Measurements from ENCODE around the gene CCR3.
A peak's percentile ranks its signal among the peaks of the same experiment; 100 is the strongest.
"Not testable (repeated sequence)": the region's sequence is repeated elsewhere in the genome, so short reads cannot be mapped to it uniquely, and the experiment has no call there.

CCR3 gene

GRCh38 chr3:46242120-46242519 lies at the start of gene CCR3:
CCR3 (plus strand) TSS chr3:46242460; CDS start chr3:46265159, 22,699 bp downstream.
- DNase-seq, result no peak

GRCh38 chr3:46192939-46193338 lies 49.3 kb upstream of the CCR3 start:
- DNase-seq, result no peak

- no peak for DNase-seq
Observed at GRCh38 chr3:46193436-46193835, 48.8 kb upstream of the CCR3 start.

GRCh38 chr3:46194868-46195553 lies 47.2 kb upstream of the CCR3 start:
- no peak for DNase-seq

- no peak for DNase-seq
Observed at GRCh38 chr3:46196261-46196957, 45.9 kb upstream of the CCR3 start.

GRCh38 chr3:46200211-46200610 lies 42.0 kb upstream of the CCR3 start:
- DNase-seq, result no peak

GRCh38 chr3:46200790-46201189 lies 41.5 kb upstream of the CCR3 start:
- DNase-seq, result no peak

- no peak for DNase-seq
Observed at GRCh38 chr3:46202535-46202934, 39.7 kb upstream of the CCR3 start.

GRCh38 chr3:46203681-46204080 lies 38.6 kb upstream of the CCR3 start:
- no peak for DNase-seq

- DNase-seq, result no peak
Observed at GRCh38 chr3:46205286-46205960, 36.8 kb upstream of the CCR3 start.

GRCh38 chr3:46206282-46207015 lies 35.8 kb upstream of the CCR3 start:
- DNase-seq, result no peak

GRCh38 chr3:46207514-46207913 lies 34.7 kb upstream of the CCR3 start:
- not testable (repeated sequence) for DNase-seq

GRCh38 chr3:46208167-46208704 lies 34.0 kb upstream of the CCR3 start, which contains the start of gene CCR1:
CCR1 (minus strand) TSS chr3:46208313; CDS start chr3:46204313, 4,000 bp downstream.
- peak; percentile 75 for DNase-seq

- DNase-seq, result no peak
Observed at GRCh38 chr3:46209053-46209452, 33.2 kb upstream of the CCR3 start.

GRCh38 chr3:46209746-46210470 lies 32.4 kb upstream of the CCR3 start:
- no peak for DNase-seq

- DNase-seq, result no peak
Observed at GRCh38 chr3:46212101-46212500, 30.2 kb upstream of the CCR3 start.

GRCh38 chr3:46213201-46213600 lies 29.1 kb upstream of the CCR3 start:
- no peak for DNase-seq

GRCh38 chr3:46214751-46215352 lies 27.4 kb upstream of the CCR3 start:
- no peak for DNase-seq

GRCh38 chr3:46215810-46216414 lies 26.3 kb upstream of the CCR3 start:
- DNase-seq, result no peak

- DNase-seq, result no peak
Observed at GRCh38 chr3:46218196-46218709, 24.0 kb upstream of the CCR3 start.

- no peak for DNase-seq
Observed at GRCh38 chr3:46221391-46221790, 20.9 kb upstream of the CCR3 start.

Data from stimulated activated CD8-positive, alpha-beta memory T cell treated with anti-CD3 and anti-CD28 coated beads, Interleukin-4, amount 100 ng/mL, for 48 hours (primary cell).